IPS DF 6.9 (cell line): ENCODE measurements around the gene SGMS2.

ENCODE experiments used
- DNase-seq: peaks from one replicate; pipeline ENCODE4 v3.0.0-alpha.2; 2013; ENCODE audit warnings: low read depth, low spot score
- H3K27ac ChIP-seq: one replicate; pipeline ENCODE4 v1.5.1; 2013; ENCODE audit warnings: low read length, control low read depth
- H3K27me3 ChIP-seq: 2 replicates; pipeline ENCODE4 v1.6.1; 2013; ENCODE audit warnings: mild to moderate bottlenecking, low read length; ENCODE audit not compliant: control insufficient read depth, insufficient read depth
- H3K36me3 ChIP-seq: 2 replicates; pipeline ENCODE4 v1.6.1; 2013; ENCODE audit warnings: low read length; ENCODE audit not compliant: control insufficient read depth, insufficient read depth
- H3K4me1 ChIP-seq: 2 replicates; pipeline ENCODE4 v1.6.1; 2013; ENCODE audit warnings: low read length; ENCODE audit not compliant: control insufficient read depth, insufficient read depth
- H3K4me3 ChIP-seq: 2 replicates; pipeline ENCODE4 v1.5.1; 2013; ENCODE audit warnings: mild to moderate bottlenecking, low read length
- H3K9me3 ChIP-seq: 2 replicates; pipeline ENCODE4 v1.6.1; 2013; ENCODE audit warnings: low read length, inconsistent platforms; ENCODE audit not compliant: control insufficient read depth, insufficient read depth
- WGBS: extraction: QIAGEN DNeasy Blood & Tissue Kit; methylation state at CpG from one replicate; pipeline ENCODE4 v1.1.7; 2013; ENCODE audit warnings: mixed read lengths, missing lambda C conversion rate; ENCODE audit not compliant: insufficient read length, insufficient coverage; 5-methylcytosine and 5-hydroxymethylcytosine counted together

SGMS2 gene

DNA sequence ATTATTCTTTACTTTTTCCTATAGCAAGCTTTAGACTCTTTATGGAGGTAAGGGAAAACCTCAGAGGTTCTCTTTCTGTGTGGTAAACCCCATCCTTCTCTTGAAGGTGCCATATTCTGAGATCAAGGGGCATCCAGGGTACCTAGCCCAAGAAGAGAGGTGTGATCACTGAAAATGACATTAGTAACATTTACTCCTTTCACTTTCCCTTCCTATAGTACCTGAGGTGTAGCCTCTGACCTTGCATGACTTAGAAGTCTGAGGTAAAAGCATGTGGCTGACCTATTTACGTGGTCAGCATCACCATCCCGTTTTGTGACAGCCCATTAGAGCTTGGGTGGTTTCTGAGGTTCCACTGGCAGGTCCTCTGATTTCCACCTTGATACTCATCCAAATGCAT, 25.7 kb downstream of the SGMS2 start:
- H3K9me3 ChIP-seq = no peaks in the 10 kb centered on the region
- DNase-seq = no peak
- H3K4me1 ChIP-seq = no peaks in the 10 kb centered on the region
- no peaks in the 10 kb centered on the region for H3K27me3 ChIP-seq
- H3K4me3 ChIP-seq = no peak overlapping the region
- no peaks in the 10 kb centered on the region for H3K36me3 ChIP-seq
- WGBS = no CpG with 5 or more reads among the region's 2 CpGs
- H3K27ac ChIP-seq = no peak overlapping the region

- no peak overlapping the region for H3K27ac ChIP-seq
- no peaks in the 10 kb centered on the region for H3K9me3 ChIP-seq
- WGBS = no CpG with 5 or more reads among the region's 9 CpGs
- no peaks in the 10 kb centered on the region for H3K36me3 ChIP-seq
- H3K4me1 ChIP-seq = no peaks in the 10 kb centered on the region; the same call in 1 of the 2 replicates
- no peak overlapping the region for H3K4me3 ChIP-seq
- DNase-seq = no peak
- no peaks in the 10 kb centered on the region for H3K27me3 ChIP-seq
Observed at GRCh38 chr4:107853444-107854355, 29.0 kb downstream of the SGMS2 start.

GRCh38 chr4:107854356-107855022, 29.8 kb downstream of the SGMS2 start:
- H3K4me1 ChIP-seq = no peaks in the 10 kb centered on the region; the same call in 1 of the 2 replicates
- H3K36me3 ChIP-seq = no peaks in the 10 kb centered on the region
- H3K27me3 ChIP-seq = no peaks in the 10 kb centered on the region
- H3K4me3 ChIP-seq = no peak overlapping the region
- DNase-seq = no peak
- no peak overlapping the region for H3K27ac ChIP-seq
- H3K9me3 ChIP-seq = no peaks in the 10 kb centered on the region
- no CpG with 5 or more reads among the region's 3 CpGs for WGBS

- no peaks in the 10 kb centered on the region for H3K36me3 ChIP-seq
Observed at GRCh38 chr4:107855723-107856122, 31.0 kb downstream of the SGMS2 start.

DNA sequence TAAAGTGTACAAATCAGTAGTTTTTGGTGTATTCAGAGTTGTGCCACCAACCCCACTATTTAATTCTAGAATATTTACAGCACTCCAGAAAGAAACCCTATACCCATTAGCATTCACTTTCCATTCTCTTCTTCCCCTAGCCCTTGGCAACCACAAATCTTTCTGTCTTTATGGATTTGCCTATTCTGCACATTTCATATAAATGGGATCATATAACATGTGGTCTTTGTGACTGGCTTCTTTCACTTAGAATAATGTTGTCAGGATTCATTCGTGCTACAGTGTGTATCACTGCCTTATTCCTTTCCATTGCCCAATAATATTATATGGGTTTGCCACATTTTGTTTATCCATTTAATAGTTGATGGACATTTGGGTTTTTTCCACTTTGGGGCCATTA, 32.2 kb downstream of the SGMS2 start:
- Histone ChIP-seq H3K27ac (no peak overlapping the region), H3K27me3 (no peaks in the 10 kb centered on the region), H3K36me3 (no peaks in the 10 kb centered on the region), H3K4me3 (no peak overlapping the region), H3K9me3 (no peaks in the 10 kb centered on the region), H3K4me1 (no peaks in the 10 kb centered on the region; the same call in 1 of the 2 replicates)
- DNase-seq = no peak
- WGBS = no CpG with 5 or more reads among the region's 1 CpG

More at GRCh38 chr4:107855723-107856122, 31.0 kb downstream of the SGMS2 start:
- no peaks in the 10 kb centered on the region for H3K27me3 ChIP-seq
- WGBS = no CpG with 5 or more reads among the region's 3 CpGs
- no peak overlapping the region for H3K27ac ChIP-seq
- no peak overlapping the region for H3K4me3 ChIP-seq
- no peak for DNase-seq
- no peaks in the 10 kb centered on the region; the same call in 1 of the 2 replicates for H3K4me1 ChIP-seq
- no peaks in the 10 kb centered on the region for H3K9me3 ChIP-seq

GRCh38 chr4:107857741-107858140, 33.0 kb downstream of the SGMS2 start:
- no peak for DNase-seq
- no peak overlapping the region for H3K27ac ChIP-seq
- no peaks in the 10 kb centered on the region for H3K27me3 ChIP-seq
- no CpG with 5 or more reads among the region's 4 CpGs for WGBS
- H3K4me1 ChIP-seq = no peaks in the 10 kb centered on the region; the same call in none of the 2 replicates
- no peak overlapping the region for H3K4me3 ChIP-seq
- no peaks in the 10 kb centered on the region for H3K9me3 ChIP-seq
- no peaks in the 10 kb centered on the region for H3K36me3 ChIP-seq

DNA sequence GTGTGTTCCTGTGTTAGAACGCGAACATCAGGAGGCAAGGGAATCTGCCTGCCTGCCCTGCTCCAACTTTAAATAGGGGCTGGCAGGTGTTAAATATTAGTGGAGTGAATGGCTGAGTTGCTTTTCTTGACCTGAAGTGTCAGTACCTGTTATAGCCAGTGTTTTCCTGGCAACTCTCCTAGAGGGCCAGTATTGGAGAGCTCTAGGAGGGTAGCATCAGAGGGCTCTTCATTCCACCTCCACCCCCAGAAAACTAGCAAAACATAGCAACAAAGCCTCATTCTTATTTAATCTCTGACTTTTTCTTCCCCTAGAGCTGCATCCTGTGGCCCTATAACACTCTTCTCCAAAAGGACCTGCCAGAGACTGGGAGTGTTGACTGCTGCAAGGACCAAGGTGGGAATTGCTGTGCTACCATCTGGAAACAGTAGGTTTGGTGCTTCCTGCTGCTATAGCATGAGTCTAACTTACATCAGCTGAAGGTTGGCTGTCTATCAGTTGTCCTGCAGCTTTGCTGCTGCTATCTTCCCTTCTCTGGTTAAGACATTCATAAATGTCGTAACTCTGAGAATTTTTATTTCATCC, 33.5 kb downstream of the SGMS2 start:
- Histone ChIP-seq H3K36me3 (no peaks in the 10 kb centered on the region), H3K4me1 (no peaks in the 10 kb centered on the region; the same call in none of the 2 replicates), H3K4me3 (no peak overlapping the region), H3K9me3 (no peaks in the 10 kb centered on the region), H3K27ac (no peak overlapping the region), H3K27me3 (no peaks in the 10 kb centered on the region)
- no CpG with 5 or more reads among the region's 3 CpGs for WGBS
- no peak for DNase-seq

DNA sequence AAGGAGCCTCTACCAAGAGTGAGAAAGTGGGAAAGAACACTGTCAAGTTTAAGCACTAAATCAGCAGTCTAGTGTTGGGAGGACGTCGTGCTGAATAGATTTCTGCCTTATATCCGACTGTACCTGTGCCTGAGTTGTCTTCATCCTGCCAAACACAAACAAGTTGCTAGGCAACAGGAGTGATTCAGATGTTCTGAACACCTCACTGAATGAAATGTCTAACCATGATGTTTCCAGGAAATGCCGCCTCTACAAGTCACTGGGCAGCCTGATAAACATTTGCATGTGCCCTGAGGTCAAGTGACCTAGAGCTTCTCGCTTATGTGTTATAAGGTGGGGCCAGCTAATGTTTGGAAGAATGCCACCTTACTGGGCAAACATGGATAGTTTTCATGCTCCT, 37.9 kb downstream of the SGMS2 start:
- H3K4me1 ChIP-seq = no peaks in the 10 kb centered on the region; the same call in 1 of the 2 replicates
- WGBS = no CpG with 5 or more reads among the region's 5 CpGs
- no peak overlapping the region for H3K4me3 ChIP-seq
- H3K27ac ChIP-seq = no peak overlapping the region
- DNase-seq = no peak
- no peaks in the 10 kb centered on the region for H3K36me3 ChIP-seq
- H3K27me3 ChIP-seq = no peaks in the 10 kb centered on the region
- H3K9me3 ChIP-seq = no peaks in the 10 kb centered on the region

GRCh38 chr4:107863416-107863815, 38.7 kb downstream of the SGMS2 start:
- H3K27ac ChIP-seq = no peak overlapping the region
- no peaks in the 10 kb centered on the region for H3K9me3 ChIP-seq
- H3K36me3 ChIP-seq = no peaks in the 10 kb centered on the region
- DNase-seq = no peak
- no peaks in the 10 kb centered on the region for H3K27me3 ChIP-seq
- no peak overlapping the region for H3K4me3 ChIP-seq
- WGBS = no CpG with 5 or more reads among the region's 2 CpGs
- no peaks in the 10 kb centered on the region; the same call in 1 of the 2 replicates for H3K4me1 ChIP-seq

- no peaks in the 10 kb centered on the region for H3K9me3 ChIP-seq
- H3K4me1 ChIP-seq = no peaks in the 10 kb centered on the region; the same call in 1 of the 2 replicates
- WGBS = no CpG with 5 or more reads among the region's 2 CpGs
- H3K4me3 ChIP-seq = no peak overlapping the region
- DNase-seq = no peak
- no peaks in the 10 kb centered on the region for H3K27me3 ChIP-seq
- no peak overlapping the region for H3K27ac ChIP-seq
- no peaks in the 10 kb centered on the region for H3K36me3 ChIP-seq
Observed at GRCh38 chr4:107863850-107864371, 39.2 kb downstream of the SGMS2 start.
